ENCODE measurements around the gene SGMS2.

Gene SGMS2

DNA sequence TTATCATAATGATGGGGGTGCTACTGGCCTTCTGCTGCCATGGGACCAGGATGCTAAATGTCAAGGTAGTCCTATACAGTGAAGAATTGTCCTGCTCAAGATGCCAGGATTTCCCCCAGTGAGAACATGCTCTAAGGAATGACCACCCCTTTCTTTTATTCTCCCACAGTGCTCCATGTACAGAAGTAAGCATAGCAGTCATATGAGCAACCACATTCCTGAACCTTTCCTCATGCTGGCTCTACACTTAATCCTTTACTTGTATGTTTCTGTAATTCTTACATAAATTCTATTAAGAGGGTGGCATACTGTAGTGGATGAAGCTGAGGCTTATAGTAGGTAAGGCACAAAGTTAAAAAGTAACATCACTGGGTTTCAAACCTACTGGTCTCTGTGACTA lies 126.8 kb downstream of the SGMS2 start (continued):
- TF ChIP-seq, protein P1, sequence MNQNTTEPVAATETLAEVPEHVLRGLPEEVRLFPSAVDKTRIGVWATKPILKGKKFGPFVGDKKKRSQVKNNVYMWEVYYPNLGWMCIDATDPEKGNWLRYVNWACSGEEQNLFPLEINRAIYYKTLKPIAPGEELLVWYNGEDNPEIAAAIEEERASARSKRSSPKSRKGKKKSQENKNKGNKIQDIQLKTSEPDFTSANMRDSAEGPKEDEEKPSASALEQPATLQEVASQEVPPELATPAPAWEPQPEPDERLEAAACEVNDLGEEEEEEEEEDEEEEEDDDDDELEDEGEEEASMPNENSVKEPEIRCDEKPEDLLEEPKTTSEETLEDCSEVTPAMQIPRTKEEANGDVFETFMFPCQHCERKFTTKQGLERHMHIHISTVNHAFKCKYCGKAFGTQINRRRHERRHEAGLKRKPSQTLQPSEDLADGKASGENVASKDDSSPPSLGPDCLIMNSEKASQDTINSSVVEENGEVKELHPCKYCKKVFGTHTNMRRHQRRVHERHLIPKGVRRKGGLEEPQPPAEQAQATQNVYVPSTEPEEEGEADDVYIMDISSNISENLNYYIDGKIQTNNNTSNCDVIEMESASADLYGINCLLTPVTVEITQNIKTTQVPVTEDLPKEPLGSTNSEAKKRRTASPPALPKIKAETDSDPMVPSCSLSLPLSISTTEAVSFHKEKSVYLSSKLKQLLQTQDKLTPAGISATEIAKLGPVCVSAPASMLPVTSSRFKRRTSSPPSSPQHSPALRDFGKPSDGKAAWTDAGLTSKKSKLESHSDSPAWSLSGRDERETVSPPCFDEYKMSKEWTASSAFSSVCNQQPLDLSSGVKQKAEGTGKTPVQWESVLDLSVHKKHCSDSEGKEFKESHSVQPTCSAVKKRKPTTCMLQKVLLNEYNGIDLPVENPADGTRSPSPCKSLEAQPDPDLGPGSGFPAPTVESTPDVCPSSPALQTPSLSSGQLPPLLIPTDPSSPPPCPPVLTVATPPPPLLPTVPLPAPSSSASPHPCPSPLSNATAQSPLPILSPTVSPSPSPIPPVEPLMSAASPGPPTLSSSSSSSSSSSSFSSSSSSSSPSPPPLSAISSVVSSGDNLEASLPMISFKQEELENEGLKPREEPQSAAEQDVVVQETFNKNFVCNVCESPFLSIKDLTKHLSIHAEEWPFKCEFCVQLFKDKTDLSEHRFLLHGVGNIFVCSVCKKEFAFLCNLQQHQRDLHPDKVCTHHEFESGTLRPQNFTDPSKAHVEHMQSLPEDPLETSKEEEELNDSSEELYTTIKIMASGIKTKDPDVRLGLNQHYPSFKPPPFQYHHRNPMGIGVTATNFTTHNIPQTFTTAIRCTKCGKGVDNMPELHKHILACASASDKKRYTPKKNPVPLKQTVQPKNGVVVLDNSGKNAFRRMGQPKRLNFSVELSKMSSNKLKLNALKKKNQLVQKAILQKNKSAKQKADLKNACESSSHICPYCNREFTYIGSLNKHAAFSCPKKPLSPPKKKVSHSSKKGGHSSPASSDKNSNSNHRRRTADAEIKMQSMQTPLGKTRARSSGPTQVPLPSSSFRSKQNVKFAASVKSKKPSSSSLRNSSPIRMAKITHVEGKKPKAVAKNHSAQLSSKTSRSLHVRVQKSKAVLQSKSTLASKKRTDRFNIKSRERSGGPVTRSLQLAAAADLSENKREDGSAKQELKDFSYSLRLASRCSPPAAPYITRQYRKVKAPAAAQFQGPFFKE (tag by site-specific recombination; IDR thresholded peaks at IDR 0.05; ENCODE audit: borderline replicate concordance), result no peak
- TF ChIP-seq ZNF664 (tag by site-specific recombination; IDR thresholded peaks at IDR 0.05) (no peak), WT1 (tag by site-specific recombination; IDR thresholded peaks at IDR 0.05) (no peak), ZNF175 (tag by site-specific recombination; IDR thresholded peaks at IDR 0.05) (no peak), ZNF350 (tag by site-specific recombination; IDR thresholded peaks at IDR 0.05) (no peak), ZNF548 (tag by site-specific recombination; IDR thresholded peaks at IDR 0.05) (no peak), ZNF24 (tag by site-specific recombination; IDR thresholded peaks at IDR 0.05) (no peak), ZNF747 (tag by site-specific recombination; IDR thresholded peaks at IDR 0.05) (no peak), ZNF221 (tag by site-specific recombination; IDR thresholded peaks at IDR 0.05; ENCODE audit: borderline replicate concordance) (no peak)

DNA sequence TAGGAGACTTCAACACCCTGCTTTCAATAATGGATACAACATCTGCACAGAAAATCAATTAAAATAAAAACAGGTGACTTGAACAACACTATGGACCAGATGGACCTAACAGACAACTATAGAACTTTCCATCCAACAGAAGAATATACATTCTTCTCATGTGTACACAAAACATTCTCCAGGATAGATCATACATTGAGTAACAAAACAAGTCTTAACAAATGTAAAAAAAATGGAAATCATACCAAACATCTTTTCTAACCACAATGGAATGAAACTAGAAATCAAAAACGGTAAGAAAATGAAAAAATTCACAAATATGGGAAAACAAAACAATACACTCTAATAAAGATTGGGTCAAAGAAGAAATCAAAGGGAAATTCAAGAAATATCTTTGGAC lies 131.3 kb downstream of the SGMS2 start:
- TF ChIP-seq ZNF404 (tag by site-specific recombination; IDR thresholded peaks at IDR 0.05), result no peak
- TF ChIP-seq ZNF140 (tag by site-specific recombination; IDR thresholded peaks at IDR 0.05), result no peak
- no peak for TF ChIP-seq ZNF10 (tag by site-specific recombination; IDR thresholded peaks at IDR 0.05)
- TF ChIP-seq, protein P2, sequence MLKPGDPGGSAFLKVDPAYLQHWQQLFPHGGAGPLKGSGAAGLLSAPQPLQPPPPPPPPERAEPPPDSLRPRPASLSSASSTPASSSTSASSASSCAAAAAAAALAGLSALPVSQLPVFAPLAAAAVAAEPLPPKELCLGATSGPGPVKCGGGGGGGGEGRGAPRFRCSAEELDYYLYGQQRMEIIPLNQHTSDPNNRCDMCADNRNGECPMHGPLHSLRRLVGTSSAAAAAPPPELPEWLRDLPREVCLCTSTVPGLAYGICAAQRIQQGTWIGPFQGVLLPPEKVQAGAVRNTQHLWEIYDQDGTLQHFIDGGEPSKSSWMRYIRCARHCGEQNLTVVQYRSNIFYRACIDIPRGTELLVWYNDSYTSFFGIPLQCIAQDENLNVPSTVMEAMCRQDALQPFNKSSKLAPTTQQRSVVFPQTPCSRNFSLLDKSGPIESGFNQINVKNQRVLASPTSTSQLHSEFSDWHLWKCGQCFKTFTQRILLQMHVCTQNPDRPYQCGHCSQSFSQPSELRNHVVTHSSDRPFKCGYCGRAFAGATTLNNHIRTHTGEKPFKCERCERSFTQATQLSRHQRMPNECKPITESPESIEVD (tag by site-specific recombination; IDR thresholded peaks at IDR 0.05), result no peak
- TF ChIP-seq ZSCAN16 (tag by site-specific recombination; IDR thresholded peaks at IDR 0.05), result no peak
- TF ChIP-seq ZNF560 (tag by site-specific recombination; IDR thresholded peaks at IDR 0.05; ENCODE audit: borderline replicate concordance), result no peak
- no peak for TF ChIP-seq ZNF350 (tag by site-specific recombination; IDR thresholded peaks at IDR 0.05)
- TF ChIP-seq GFI1B (tag by site-specific recombination; IDR thresholded peaks at IDR 0.05), result no peak
- no peak for TF ChIP-seq ZNF514 (tag by site-specific recombination; IDR thresholded peaks at IDR 0.05)
- TF ChIP-seq, protein P3, sequence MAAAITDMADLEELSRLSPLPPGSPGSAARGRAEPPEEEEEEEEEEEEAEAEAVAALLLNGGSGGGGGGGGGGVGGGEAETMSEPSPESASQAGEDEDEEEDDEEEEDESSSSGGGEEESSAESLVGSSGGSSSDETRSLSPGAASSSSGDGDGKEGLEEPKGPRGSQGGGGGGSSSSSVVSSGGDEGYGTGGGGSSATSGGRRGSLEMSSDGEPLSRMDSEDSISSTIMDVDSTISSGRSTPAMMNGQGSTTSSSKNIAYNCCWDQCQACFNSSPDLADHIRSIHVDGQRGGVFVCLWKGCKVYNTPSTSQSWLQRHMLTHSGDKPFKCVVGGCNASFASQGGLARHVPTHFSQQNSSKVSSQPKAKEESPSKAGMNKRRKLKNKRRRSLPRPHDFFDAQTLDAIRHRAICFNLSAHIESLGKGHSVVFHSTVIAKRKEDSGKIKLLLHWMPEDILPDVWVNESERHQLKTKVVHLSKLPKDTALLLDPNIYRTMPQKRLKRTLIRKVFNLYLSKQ (tag by site-specific recombination; IDR thresholded peaks at IDR 0.05; ENCODE audit: borderline replicate concordance), result no peak
- TF ChIP-seq SP3 (tag by site-specific recombination; IDR thresholded peaks at IDR 0.05), result no peak
- TF ChIP-seq ZNF777 (tag by site-specific recombination; IDR thresholded peaks at IDR 0.05; ENCODE audit: borderline replicate concordance), result no peak
- no peak for TF ChIP-seq ZNF623 (tag by site-specific recombination; IDR thresholded peaks at IDR 0.05)
- TF ChIP-seq ZNF221 (tag by site-specific recombination; IDR thresholded peaks at IDR 0.05; ENCODE audit: borderline replicate concordance), result no peak
- TF ChIP-seq ZNF701 (tag by site-specific recombination; IDR thresholded peaks at IDR 0.05), result no peak
- TF ChIP-seq ZNF549 (tag by site-specific recombination; IDR thresholded peaks at IDR 0.05), result no peak
- TF ChIP-seq ZNF391 (tag by site-specific recombination; IDR thresholded peaks at IDR 0.05; ENCODE audit: borderline replicate concordance, low read depth), result no peak
- no peak for TF ChIP-seq ZNF239 (tag by site-specific recombination; IDR thresholded peaks at IDR 0.05)
- no peak for TF ChIP-seq ZNF138 (tag by site-specific recombination; IDR thresholded peaks at IDR 0.05; ENCODE audit: borderline replicate concordance)
- Histone ChIP-seq H3K27ac (ENCODE audit: extremely low read depth, low read depth, low read length) (no peak overlapping the region), H3K9me3 (ENCODE audit: control insufficient read depth, insufficient read depth, low read depth, low read length) (no peaks in the 10 kb centered on the region), H3K36me3 (ENCODE audit: control insufficient read depth in 2 of 2, insufficient read depth in 1 of 2, low read length in 2 of 2) (peaks cover 0 to 10% of the 10 kb centered on the region in 2 experiments; a peak in 1 of 3 replicates), H3K4me3 (ENCODE audit: low read depth, low read length) (no peak overlapping the region), H3K4me1 (ENCODE audit: control insufficient read depth, insufficient read depth, low read length) (no peaks in the 10 kb centered on the region)
- ChIA-PET POLR2A (no interaction called here), CTCF (interaction anchor here (0.7 kb wide), 1 partner anchor 851 kb away, joined by 4 read pairs; no protein-coding TSS in a partner anchor)

Data from HEK293 (cell line).